Endothelial cell of umbilical vein (primary cell): ENCODE results near the gene VAPB. TPM values are rescaled to one million over a fixed set of nuclear protein-coding genes. Genes with fewer than 3 reads are reported as not detected.
A peak's percentile ranks its signal among the peaks of the same experiment; 100 is the strongest.
"Not testable (repeated sequence)": the region's sequence is repeated elsewhere in the genome, so short reads cannot be mapped to it uniquely, and the experiment has no call there.

Experiments
- BruUV-seq: library from RNA; stranded (reverse); fragments of 400-500 nt; replicated peaks from 2 replicates; lab custom pipeline; 2021; lab: Mats Ljungman, UMichigan
- CTCF ChIA-PET: fragments of 300-600, 350-600 bp; sonication (Branson Sonifier 250); formaldehyde crosslinking; loops from one replicate; lab custom pipeline; 2021; ENCODE audit warnings: antibody characterized with exemption, inconsistent platforms; lab: Charles Lee
- POLR2A ChIA-PET: fragments of 300-600, 350-600 bp; sonication (Branson Sonifier 250); formaldehyde crosslinking; loops from one replicate; lab custom pipeline; 2021; ENCODE audit warnings: antibody characterized with exemption, inconsistent platforms; lab: Charles Lee
- DNase-seq: peaks from one replicate; pipeline ENCODE4 v3.0.0-alpha.2; 2011; ENCODE audit warnings: low read depth, low spot score
- FAIRE-seq: peaks from 2 replicates; lab custom pipeline; 2011; peaks lifted over from hg19 to GRCh38; lab: Jason Lieb, UNC
- H2AFZ ChIP-seq: 2 replicates; pipeline ENCODE4 v1.6.0; 2012; ENCODE audit warnings: low read depth, low read length, control low read depth, inconsistent platforms
- H3K27ac ChIP-seq: 2 replicates; pipeline ENCODE4 v1.5.1; 2011; ENCODE audit warnings: low read depth, mild to moderate bottlenecking, control low read depth, low read length, moderate library complexity; ENCODE audit not compliant: insufficient read depth
- H3K27me3 ChIP-seq, 2 experiments: 2 replicates each; pipeline versions ENCODE4 v1.6.0 to v1.6.1; 2011; ENCODE audit warnings: low read length in 2 of 2, mixed read lengths in 1 of 2; ENCODE audit not compliant: control insufficient read depth in 2 of 2, insufficient read depth in 2 of 2
- H3K36me3 ChIP-seq, 2 experiments: 2 replicates in 1 of 2; 3 replicates in 1 of 2; pipeline ENCODE4 v1.5.1; 2011; ENCODE audit warnings: low read length in 2 of 2, mild to moderate bottlenecking in 1 of 2, moderate library complexity in 1 of 2; ENCODE audit not compliant: control insufficient read depth in 2 of 2, insufficient read depth in 2 of 2; ENCODE audit errors: extremely low read depth in 1 of 2
- H3K4me1 ChIP-seq: 3 replicates; pipeline ENCODE4 v1.5.1; 2011; ENCODE audit warnings: mild to moderate bottlenecking, low read length; ENCODE audit not compliant: control insufficient read depth, insufficient read depth; ENCODE audit errors: extremely low read depth
- H3K4me2 ChIP-seq: 2 replicates; pipeline ENCODE4 v1.6.1; 2011; ENCODE audit warnings: low read length, control low read depth, mixed read lengths; ENCODE audit not compliant: insufficient read depth
- H3K4me3 ChIP-seq, 3 experiments: fragments of 200-600 bp in 1 of 3; sonication (generic), shearing (Covaris generic) in 1 of 3; replicated peaks in 1 of 3; 2 replicates each; pipeline ENCODE4 v1.5.1; 2011 to 2016; ENCODE audit warnings: control low read depth in 3 of 3, low read length in 3 of 3, mild to moderate bottlenecking in 2 of 3, inconsistent platforms in 1 of 3, low read depth in 1 of 3, moderate library complexity in 1 of 3; ENCODE audit not compliant: insufficient read depth in 1 of 3
- H3K79me2 ChIP-seq: 2 replicates; pipeline ENCODE4 v1.6.0; 2012; ENCODE audit warnings: low read length, inconsistent platforms; ENCODE audit not compliant: control insufficient read depth, insufficient read depth
- H3K9ac ChIP-seq: replicated peaks from 2 replicates; pipeline ENCODE3; 2011; ENCODE audit warnings: low read length, control low read depth; ENCODE audit not compliant: insufficient read depth; ENCODE audit errors: extremely low read depth
- H3K9me1 ChIP-seq: replicated peaks from 3 replicates; pipeline ENCODE4 v1.6.0; 2011; ENCODE audit warnings: mild to moderate bottlenecking, low read length; ENCODE audit not compliant: control insufficient read depth, insufficient read depth; ENCODE audit errors: extremely low read depth
- H3K9me3 ChIP-seq: replicated peaks from 2 replicates; pipeline ENCODE4 v1.5.1; 2012; ENCODE audit warnings: low read length, inconsistent platforms; ENCODE audit not compliant: control insufficient read depth, insufficient read depth
- H4K20me1 ChIP-seq: replicated peaks from 2 replicates; pipeline ENCODE3; 2011; ENCODE audit warnings: mild to moderate bottlenecking, low read length; ENCODE audit not compliant: control insufficient read depth, insufficient read depth; ENCODE audit errors: extremely low read depth
- CTCF ChIP-seq, 2 donors: IDR thresholded peaks; 1 replicate in 1 of 2; 2 replicates in 1 of 2; pipeline ENCODE4 v1.5.1; 2011; ENCODE audit warnings: low read length in 2 of 2, mild to moderate bottlenecking in 2 of 2, moderate library complexity in 2 of 2, control low read depth in 1 of 2, inconsistent platforms in 1 of 2, low read depth in 1 of 2; ENCODE audit not compliant: insufficient read depth in 1 of 2; ENCODE audit errors: extremely low read depth in 1 of 2
- EZH2 ChIP-seq: IDR thresholded peaks from 2 replicates; pipeline ENCODE4 v1.6.1; 2012; ENCODE audit warnings: borderline replicate concordance, low read depth, mild to moderate bottlenecking, moderate library complexity, low read length, inconsistent platforms; ENCODE audit not compliant: severe bottlenecking
- FOS ChIP-seq: IDR thresholded peaks from 2 replicates; pipeline ENCODE4 v1.6.1; 2011; ENCODE audit warnings: mild to moderate bottlenecking, low read length, moderate library complexity, borderline replicate concordance; ENCODE audit not compliant: insufficient read depth
- GATA2 ChIP-seq: IDR thresholded peaks from 2 replicates; pipeline ENCODE4 v1.7.0; 2011; ENCODE audit warnings: low read depth, mild to moderate bottlenecking, moderate library complexity, mixed read lengths, low read length; ENCODE audit not compliant: insufficient read length, insufficient read depth
- JUN ChIP-seq: IDR thresholded peaks from 2 replicates; pipeline ENCODE4 v1.6.1; 2011; ENCODE audit warnings: borderline replicate concordance, low read depth; ENCODE audit not compliant: insufficient read length, insufficient read depth
- MYC ChIP-seq: IDR thresholded peaks from one replicate; pipeline ENCODE4 v1.6.1; 2011; ENCODE audit warnings: mild to moderate bottlenecking, low read depth, low read length
- POLR2A ChIP-seq: IDR thresholded peaks from 2 replicates; pipeline ENCODE4 v1.6.1; 2012; ENCODE audit warnings: low read depth, mild to moderate bottlenecking, control low read depth, low read length
- POLR2AphosphoS5 ChIP-seq: IDR thresholded peaks from 2 replicates; pipeline ENCODE4 v1.6.1; 2012; ENCODE audit warnings: low read depth, mild to moderate bottlenecking, control low read depth, low read length, moderate library complexity; ENCODE audit not compliant: insufficient read depth
- dilution Hi-C: fragments of 300-500 bp; cut with MboI; formaldehyde crosslinking; loops from one replicate; pipeline ENCODE4 v1.15.0; 2019; ENCODE audit warnings: low sequenced_read_pairs; ENCODE audit not compliant: extremely low pct_ligation_motif_present
- intact Hi-C: fragments of 100-400 bp; cut with micrococcal nuclease; formaldehyde crosslinking; loops from one replicate; pipeline ENCODE4 v1.10.0; 2022
- polyA plus RNA-seq, 4 experiments: library from polyadenylated mRNA; depleted of rRNA in 3 of 4; stranded (reverse) in 3 of 4; unstranded in 1 of 4; fragments of >200 nt; gene quantifications; 2 replicates each; pipeline versions ENCODE4 v1.2.1 to v1.2.3, GENCODE V29; 2011 to 2012; ENCODE audit warnings: missing spikeins in 1 of 4
- total RNA-seq: library from RNA; stranded (reverse); gene quantifications from 2 replicates; pipeline ENCODE4 v1.2.3, GENCODE V29; 2021
- TF ChIP-seq, protein P1 (sequence below): IDR thresholded peaks from 2 replicates; pipeline ENCODE4 v1.6.1; 2011; ENCODE audit not compliant: insufficient read depth, insufficient read length

Gene VAPB
- total and polyA plus RNA-seq, 2 donors (not counting 3 experiments of a cell fraction or from before 2014, with no cell fraction given) = 17.9 to 48.9 TPM

GRCh38 chr20:58373296-58373695 is 15.7 kb upstream of the VAPB start:
- CTCF ChIA-PET = interaction anchor here (1.7 kb wide), 1 partner anchor 13 kb away, joined by 8 read pairs; no protein-coding TSS in a partner anchor
- H4K20me1 ChIP-seq, H3K36me3 ChIP-seq, H3K4me2 ChIP-seq, H3K9me3 ChIP-seq, H2AFZ ChIP-seq, FAIRE-seq, H3K9ac ChIP-seq, DNase-seq, dilution Hi-C loops, H3K9me1 ChIP-seq, intact Hi-C loops, BruUV-seq, H3K79me2 ChIP-seq, H3K27me3 ChIP-seq, POLR2A ChIA-PET, H3K4me1 ChIP-seq, H3K27ac ChIP-seq, H3K4me3 ChIP-seq: not testable (repeated sequence)

- Histone ChIP-seq H3K27me3 (no peaks in the 10 kb centered on the region), H3K4me2 (no peak overlapping the region), H3K9me3 (no peaks in the 10 kb centered on the region), H2AFZ (peak overlapping the region; percentile 4), H3K4me3 (no peak overlapping the region), H4K20me1 (no peaks in the 10 kb centered on the region), H3K9me1 (no peaks in the 10 kb centered on the region), H3K4me1 (no peaks in the 10 kb centered on the region), H3K9ac (no peak overlapping the region), H3K79me2 (no peaks in the 10 kb centered on the region), H3K27ac (no peak overlapping the region), H3K36me3 (no peaks in the 10 kb centered on the region)
- FAIRE-seq (no peak), DNase-seq (no peak)
- POLR2A ChIA-PET = no interaction called here
- dilution Hi-C loops (no loop called here), intact Hi-C loops (no loop called here)
- CTCF ChIA-PET = interaction anchor here (0.8 kb wide), 1 partner anchor 13 kb away, joined by 3 read pairs; no protein-coding TSS in a partner anchor
- TF ChIP-seq POLR2AphosphoS5 = no peak
- TF ChIP-seq, protein P1, sequence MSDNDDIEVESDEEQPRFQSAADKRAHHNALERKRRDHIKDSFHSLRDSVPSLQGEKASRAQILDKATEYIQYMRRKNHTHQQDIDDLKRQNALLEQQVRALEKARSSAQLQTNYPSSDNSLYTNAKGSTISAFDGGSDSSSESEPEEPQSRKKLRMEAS = no peak
- no peak for TF ChIP-seq CTCF (IDR thresholded peaks at IDR 0.05; ENCODE audit: extremely low read depth in 1 of 2, insufficient read depth in 1 of 2, low read depth in 1 of 2, low read length in 2 of 2)
- TF ChIP-seq EZH2 = no peak
- TF ChIP-seq MYC = no peak
- TF ChIP-seq GATA2 = no peak
- TF ChIP-seq FOS = no peak
- no peak for TF ChIP-seq POLR2A
- no peak for TF ChIP-seq JUN
- BruUV-seq = no TSS peak
These were observed 14.8 kb upstream of the VAPB start for GRCh38 chr20:58374027-58374850.
